OCI-LY1 (cell line): ENCODE data around the gene MAT1A.

Source experiments
- H2AFZ ChIP-seq: fragments of 200-600 bp; sonication (generic), shearing (Covaris generic); 2 replicates; pipeline ENCODE4 v1.6.0; 2014; ENCODE audit warnings: antibody characterized with exemption, mild to moderate bottlenecking, low read length
- H3F3A ChIP-seq: fragments of 200-600 bp; sonication (generic), shearing (Covaris generic); 2 replicates; pipeline ENCODE4 v1.6.0; 2014; ENCODE audit warnings: mild to moderate bottlenecking, antibody characterized with exemption, low read length, moderate library complexity; ENCODE audit not compliant: insufficient read depth
- H3K27ac ChIP-seq: fragments of 200-600 bp; sonication (generic); 2 replicates; pipeline ENCODE4 v1.5.1; 2014; ENCODE audit warnings: low read length, mixed run types, mild to moderate bottlenecking, low read depth; ENCODE audit not compliant: poor library complexity, severe bottlenecking
- H3K27me3 ChIP-seq: fragments of 200-600 bp; sonication (generic); 2 replicates; pipeline ENCODE4 v1.6.0; 2014; ENCODE audit warnings: antibody characterized with exemption, mild to moderate bottlenecking, low read length, moderate library complexity; ENCODE audit not compliant: insufficient read depth
- H3K36me3 ChIP-seq: fragments of 200-600 bp; sonication (generic); 2 replicates; pipeline ENCODE4 v1.6.1; 2014; ENCODE audit warnings: mild to moderate bottlenecking, antibody characterized with exemption, low read length, moderate library complexity, mixed read lengths; ENCODE audit not compliant: insufficient read depth
- H3K4me1 ChIP-seq: fragments of 200-600 bp; sonication (generic); 2 replicates; pipeline ENCODE4 v1.5.1; 2014; ENCODE audit warnings: mild to moderate bottlenecking, low read length, moderate library complexity; ENCODE audit not compliant: insufficient read depth, severe bottlenecking
- H3K4me2 ChIP-seq: fragments of 200-600 bp; sonication (generic), shearing (Covaris generic); 2 replicates; pipeline ENCODE4 v1.6.1; 2014; ENCODE audit warnings: low read length
- H3K4me3 ChIP-seq: fragments of 200-600 bp; sonication (generic); 2 replicates; pipeline ENCODE4 v1.5.1; 2014; ENCODE audit warnings: low read length, low read depth, mild to moderate bottlenecking, mixed read lengths; ENCODE audit not compliant: poor library complexity, severe bottlenecking
- H3K79me2 ChIP-seq: fragments of 200-600 bp; shearing (Covaris generic); 2 replicates; pipeline ENCODE4 v1.6.1; 2016; ENCODE audit warnings: mixed run types, low read length, mixed read lengths; ENCODE audit not compliant: insufficient read depth
- H3K9ac ChIP-seq: fragments of 200-600 bp; sonication (generic), shearing (Covaris generic); 2 replicates; pipeline ENCODE4 v1.6.1; 2014; ENCODE audit warnings: mild to moderate bottlenecking, low read length, mixed read lengths
- H3K9me2 ChIP-seq: fragments of 200-600 bp; sonication (generic), shearing (Covaris generic); 2 replicates; pipeline ENCODE4 v1.6.1; 2014; ENCODE audit warnings: low read depth, mild to moderate bottlenecking, low read length, mixed read lengths
- H3K9me3 ChIP-seq: fragments of 200-600 bp; shearing (Covaris generic); 2 replicates; pipeline ENCODE4 v1.6.1; 2014; ENCODE audit warnings: low read length, mixed read lengths
- H4K20me1 ChIP-seq: fragments of 200-600 bp; sonication (generic), shearing (Covaris generic); 2 replicates; pipeline ENCODE4 v1.6.0; 2016; ENCODE audit warnings: mild to moderate bottlenecking, low read length; ENCODE audit not compliant: insufficient read depth
- EZH2 ChIP-seq: fragments of 200-600 bp; sonication (generic), shearing (Covaris generic); IDR thresholded peaks from 2 replicates; pipeline ENCODE4 v1.8.0; 2017; ENCODE audit warnings: borderline replicate concordance, mixed run types, mild to moderate bottlenecking, antibody characterized with exemption, low read length, moderate library complexity, mixed read lengths
- TF ChIP-seq, protein P1 (sequence below): fragments of 200-600 bp; sonication (generic), shearing (Covaris generic); IDR thresholded peaks from 2 replicates; pipeline ENCODE4 v1.5.1; 2017; ENCODE audit warnings: mild to moderate bottlenecking, antibody characterized with exemption, low read length, moderate library complexity, mixed read lengths

MAT1A gene

GRCh38 chr10:80272793-80273522 lies 16.5 kb downstream of the MAT1A start:
- no peak overlapping the region for H2AFZ ChIP-seq
- H3K27me3 ChIP-seq = no peaks in the 10 kb centered on the region
- H3K4me3 ChIP-seq = no peak overlapping the region
- TF ChIP-seq, protein P1, sequence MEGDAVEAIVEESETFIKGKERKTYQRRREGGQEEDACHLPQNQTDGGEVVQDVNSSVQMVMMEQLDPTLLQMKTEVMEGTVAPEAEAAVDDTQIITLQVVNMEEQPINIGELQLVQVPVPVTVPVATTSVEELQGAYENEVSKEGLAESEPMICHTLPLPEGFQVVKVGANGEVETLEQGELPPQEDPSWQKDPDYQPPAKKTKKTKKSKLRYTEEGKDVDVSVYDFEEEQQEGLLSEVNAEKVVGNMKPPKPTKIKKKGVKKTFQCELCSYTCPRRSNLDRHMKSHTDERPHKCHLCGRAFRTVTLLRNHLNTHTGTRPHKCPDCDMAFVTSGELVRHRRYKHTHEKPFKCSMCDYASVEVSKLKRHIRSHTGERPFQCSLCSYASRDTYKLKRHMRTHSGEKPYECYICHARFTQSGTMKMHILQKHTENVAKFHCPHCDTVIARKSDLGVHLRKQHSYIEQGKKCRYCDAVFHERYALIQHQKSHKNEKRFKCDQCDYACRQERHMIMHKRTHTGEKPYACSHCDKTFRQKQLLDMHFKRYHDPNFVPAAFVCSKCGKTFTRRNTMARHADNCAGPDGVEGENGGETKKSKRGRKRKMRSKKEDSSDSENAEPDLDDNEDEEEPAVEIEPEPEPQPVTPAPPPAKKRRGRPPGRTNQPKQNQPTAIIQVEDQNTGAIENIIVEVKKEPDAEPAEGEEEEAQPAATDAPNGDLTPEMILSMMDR = no peak
- TF ChIP-seq EZH2 = no peak
- no peaks in the 10 kb centered on the region for H3K9me2 ChIP-seq
- no peaks in the 10 kb centered on the region for H3K36me3 ChIP-seq
- no peak overlapping the region for H3K9ac ChIP-seq
- H3K27ac ChIP-seq = no peak overlapping the region
- no peaks in the 10 kb centered on the region for H4K20me1 ChIP-seq
- no peak overlapping the region for H3K4me2 ChIP-seq
- H3F3A ChIP-seq = no peaks in the 10 kb centered on the region
- no peaks in the 10 kb centered on the region for H3K4me1 ChIP-seq
- H3K9me3 ChIP-seq = no peaks in the 10 kb centered on the region
- H3K79me2 ChIP-seq = no peaks in the 10 kb centered on the region

GRCh38 chr10:80271416-80271815 lies 18.0 kb downstream of the MAT1A start:
- Histone ChIP-seq H3K9ac (no peak overlapping the region), H3K9me2 (no peaks in the 10 kb centered on the region), H3K36me3 (no peaks in the 10 kb centered on the region), H3K27ac (no peak overlapping the region), H3K27me3 (no peaks in the 10 kb centered on the region), H4K20me1 (no peaks in the 10 kb centered on the region), H3K4me3 (no peak overlapping the region), H2AFZ (no peak overlapping the region), H3K9me3 (no peaks in the 10 kb centered on the region), H3K4me2 (no peak overlapping the region), H3K4me1 (no peaks in the 10 kb centered on the region), H3F3A (no peaks in the 10 kb centered on the region), H3K79me2 (no peaks in the 10 kb centered on the region)
- no peak for TF ChIP-seq EZH2
- TF ChIP-seq, protein P1 = no peak

DNA sequence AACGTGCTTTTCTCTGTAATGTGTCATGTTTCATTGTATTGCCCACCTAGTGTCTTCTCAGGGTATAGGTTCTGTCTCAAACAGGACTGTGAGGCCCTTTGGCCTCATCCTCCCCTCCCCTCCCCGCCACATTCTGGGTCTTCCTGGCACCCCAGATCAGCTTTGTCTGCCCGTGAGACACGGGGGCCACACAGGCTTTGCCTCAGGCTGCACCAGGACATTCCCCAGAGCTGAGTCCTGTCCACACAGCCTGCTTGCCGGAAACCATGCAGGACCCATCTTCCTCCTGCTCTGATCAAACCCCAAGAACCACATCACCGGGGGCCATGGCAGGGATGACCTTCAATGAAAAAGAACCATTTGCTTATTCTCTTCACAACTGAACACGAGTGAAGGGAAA lies 18.6 kb downstream of the MAT1A start:
- Histone ChIP-seq H3K27me3 (no peaks in the 10 kb centered on the region), H3K9me3 (no peaks in the 10 kb centered on the region), H4K20me1 (no peaks in the 10 kb centered on the region), H3K4me3 (no peak overlapping the region), H3K9ac (no peak overlapping the region), H3K79me2 (no peaks in the 10 kb centered on the region), H3K9me2 (no peaks in the 10 kb centered on the region), H3K4me2 (no peak overlapping the region), H3K27ac (no peak overlapping the region), H2AFZ (no peak overlapping the region), H3K36me3 (no peaks in the 10 kb centered on the region), H3F3A (no peaks in the 10 kb centered on the region), H3K4me1 (no peaks in the 10 kb centered on the region)
- TF ChIP-seq, protein P1 = no peak
- no peak for TF ChIP-seq EZH2
